ENCODE results near the gene BBOX1. TPM values are rescaled to one million over a fixed set of nuclear protein-coding genes. Genes with fewer than 3 reads are reported as not detected.

Gene BBOX1
- total and polyA plus RNA-seq, 7 donors, result 0.07 to 0.79 (median 0.10) TPM; not detected in 4

DNA sequence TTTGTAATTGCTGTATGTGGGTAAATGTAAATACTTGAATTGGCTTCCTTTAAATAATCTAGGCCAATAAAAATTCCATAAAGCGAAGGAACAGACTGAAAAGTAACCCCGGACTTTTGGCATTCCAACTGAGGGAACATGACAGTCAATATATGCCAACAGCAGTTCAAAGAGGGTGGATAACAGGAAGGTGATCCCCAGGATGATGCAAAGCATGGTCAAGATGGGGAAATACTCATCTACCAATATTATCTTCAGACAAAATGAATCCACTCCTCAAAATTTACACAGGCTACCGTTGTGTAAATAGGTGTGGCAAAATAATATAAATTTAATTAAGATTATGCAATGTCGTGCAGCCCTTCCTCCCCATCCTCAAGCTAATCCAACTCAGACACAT, 56.9 kb downstream of the BBOX1 start:
- DNase-seq (no peak), ATAC-seq (no peak)
- TF ChIP-seq, protein P1, sequence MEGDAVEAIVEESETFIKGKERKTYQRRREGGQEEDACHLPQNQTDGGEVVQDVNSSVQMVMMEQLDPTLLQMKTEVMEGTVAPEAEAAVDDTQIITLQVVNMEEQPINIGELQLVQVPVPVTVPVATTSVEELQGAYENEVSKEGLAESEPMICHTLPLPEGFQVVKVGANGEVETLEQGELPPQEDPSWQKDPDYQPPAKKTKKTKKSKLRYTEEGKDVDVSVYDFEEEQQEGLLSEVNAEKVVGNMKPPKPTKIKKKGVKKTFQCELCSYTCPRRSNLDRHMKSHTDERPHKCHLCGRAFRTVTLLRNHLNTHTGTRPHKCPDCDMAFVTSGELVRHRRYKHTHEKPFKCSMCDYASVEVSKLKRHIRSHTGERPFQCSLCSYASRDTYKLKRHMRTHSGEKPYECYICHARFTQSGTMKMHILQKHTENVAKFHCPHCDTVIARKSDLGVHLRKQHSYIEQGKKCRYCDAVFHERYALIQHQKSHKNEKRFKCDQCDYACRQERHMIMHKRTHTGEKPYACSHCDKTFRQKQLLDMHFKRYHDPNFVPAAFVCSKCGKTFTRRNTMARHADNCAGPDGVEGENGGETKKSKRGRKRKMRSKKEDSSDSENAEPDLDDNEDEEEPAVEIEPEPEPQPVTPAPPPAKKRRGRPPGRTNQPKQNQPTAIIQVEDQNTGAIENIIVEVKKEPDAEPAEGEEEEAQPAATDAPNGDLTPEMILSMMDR (IDR thresholded peaks at IDR 0.05), result no peak
- no peaks in the 10 kb centered on the region for H3K36me3 ChIP-seq (ENCODE audit: insufficient read depth in 1 of 2, low read depth in 1 of 2)
- no peaks in the 10 kb centered on the region for H3K27me3 ChIP-seq (ENCODE audit: insufficient read depth in 3 of 3, low read length in 2 of 3)
- WGBS, 3 donors, result 71 to 84% (median 77%) methylated on average over 4 of the region's 4 CpGs
- intact Hi-C loops (cut with DNase I), result no loop called here
- H3K4me1 ChIP-seq, result no peaks in the 10 kb centered on the region
- no peak overlapping the region for H3K4me3 ChIP-seq
- H3K9me3 ChIP-seq, result no peaks in the 10 kb centered on the region
- no peak overlapping the region for H3K27ac ChIP-seq

DNA sequence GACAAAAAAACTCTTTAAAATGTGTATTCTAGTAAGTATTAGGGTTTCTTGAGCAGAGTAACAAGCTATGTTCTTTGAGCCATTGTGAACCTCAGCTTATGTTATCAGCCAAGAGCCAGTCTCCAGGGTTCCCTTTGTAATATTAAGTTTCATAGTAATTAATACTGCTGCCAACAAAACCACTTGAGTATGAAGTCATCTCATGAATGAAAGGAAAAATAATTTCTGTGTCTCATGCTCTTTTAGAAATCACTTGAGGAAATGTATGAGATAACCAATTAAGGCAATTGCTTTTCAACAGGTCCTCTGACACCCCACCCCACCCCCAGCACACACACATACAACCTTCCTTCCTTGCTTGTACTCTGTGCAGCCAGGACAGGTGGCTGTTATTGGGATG, 59.9 kb downstream of the BBOX1 start:
- no peak overlapping the region for H3K4me3 ChIP-seq
- H3K4me1 ChIP-seq, result no peaks in the 10 kb centered on the region
- no peaks in the 10 kb centered on the region for H3K36me3 ChIP-seq (ENCODE audit: insufficient read depth in 1 of 2, low read depth in 1 of 2)
- H3K9me3 ChIP-seq, result no peaks in the 10 kb centered on the region
- intact Hi-C loops (cut with DNase I), result no loop called here
- no peaks in the 10 kb centered on the region for H3K27me3 ChIP-seq (ENCODE audit: insufficient read depth in 3 of 3, low read length in 2 of 3)
- DNase-seq (no peak), ATAC-seq (peak in 1 of 4 donors; percentile 25)
- H3K27ac ChIP-seq, result no peak overlapping the region
- TF ChIP-seq, protein P1 (IDR thresholded peaks at IDR 0.05), result no peak

- Histone ChIP-seq H3K36me3 (ENCODE audit: insufficient read depth in 1 of 2, low read depth in 1 of 2) (no peaks in the 10 kb centered on the region), H3K9me3 (no peaks in the 10 kb centered on the region), H3K27me3 (ENCODE audit: insufficient read depth in 3 of 3, low read length in 2 of 3) (no peaks in the 10 kb centered on the region), H3K27ac (no peak overlapping the region), H3K4me1 (no peaks in the 10 kb centered on the region), H3K4me3 (no peak overlapping the region)
- DNase-seq, result no peak
- ATAC-seq, result no peak
- intact Hi-C loops (cut with DNase I), result no loop called here
- TF ChIP-seq, protein P1 (IDR thresholded peaks at IDR 0.05), result no peak
Measured at GRCh38 chr11:27107548-27107947, 66.9 kb downstream of the BBOX1 start.

DNA sequence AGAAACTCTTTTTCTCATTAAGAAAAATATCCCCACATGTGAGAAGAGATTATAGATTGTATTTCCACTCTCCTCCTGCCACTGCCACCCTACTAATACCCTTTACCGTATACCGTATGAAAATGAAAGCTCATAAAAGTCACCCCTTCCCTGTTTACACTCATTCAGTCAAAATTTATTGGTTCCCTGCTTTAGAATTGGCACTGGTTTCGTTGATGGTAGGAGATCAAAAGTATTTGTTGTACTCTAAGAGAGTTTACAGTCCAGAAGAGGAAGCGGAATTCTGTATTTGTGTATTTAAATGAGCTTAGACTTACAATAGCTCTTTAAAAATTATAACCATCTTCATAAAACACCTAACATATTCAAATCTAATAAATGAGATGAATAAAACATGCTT, 68.2 kb downstream of the BBOX1 start:
- TF ChIP-seq, protein P1 (IDR thresholded peaks at IDR 0.05), result no peak
- ATAC-seq (no peak), DNase-seq (no peak)
- H3K9me3 ChIP-seq, result no peaks in the 10 kb centered on the region
- 73 to 84% (median 75%) methylated on average over 4 of the region's 4 CpGs for WGBS, 3 donors
- H3K4me1 ChIP-seq, result no peaks in the 10 kb centered on the region
- intact Hi-C loops (cut with DNase I), result no loop called here
- no peaks in the 10 kb centered on the region for H3K27me3 ChIP-seq (ENCODE audit: insufficient read depth in 3 of 3, low read length in 2 of 3)
- H3K4me3 ChIP-seq, result no peak overlapping the region
- H3K27ac ChIP-seq, result no peak overlapping the region
- no peaks in the 10 kb centered on the region for H3K36me3 ChIP-seq (ENCODE audit: insufficient read depth in 1 of 2, low read depth in 1 of 2)

GRCh38 chr11:27111896-27112295, 71.3 kb downstream of the BBOX1 start:
- DNase-seq (no peak), ATAC-seq (no peak)
- TF ChIP-seq, protein P1 (IDR thresholded peaks at IDR 0.05), result no peak
- no peak overlapping the region for H3K27ac ChIP-seq
- H3K4me1 ChIP-seq, result no peaks in the 10 kb centered on the region
- WGBS, 3 donors, result 29 to 43% (median 33%) methylated on average over 2 of the region's 2 CpGs
- no peaks in the 10 kb centered on the region for H3K9me3 ChIP-seq
- H3K4me3 ChIP-seq, result no peak overlapping the region
- no peaks in the 10 kb centered on the region for H3K27me3 ChIP-seq (ENCODE audit: insufficient read depth in 3 of 3, low read length in 2 of 3)
- intact Hi-C loops (cut with DNase I), result no loop called here
- H3K36me3 ChIP-seq (ENCODE audit: insufficient read depth in 1 of 2, low read depth in 1 of 2), result no peaks in the 10 kb centered on the region

All from psoas muscle (tissue), 8 donors.